Measurements from ENCODE around the gene FAM209B.

DNA sequence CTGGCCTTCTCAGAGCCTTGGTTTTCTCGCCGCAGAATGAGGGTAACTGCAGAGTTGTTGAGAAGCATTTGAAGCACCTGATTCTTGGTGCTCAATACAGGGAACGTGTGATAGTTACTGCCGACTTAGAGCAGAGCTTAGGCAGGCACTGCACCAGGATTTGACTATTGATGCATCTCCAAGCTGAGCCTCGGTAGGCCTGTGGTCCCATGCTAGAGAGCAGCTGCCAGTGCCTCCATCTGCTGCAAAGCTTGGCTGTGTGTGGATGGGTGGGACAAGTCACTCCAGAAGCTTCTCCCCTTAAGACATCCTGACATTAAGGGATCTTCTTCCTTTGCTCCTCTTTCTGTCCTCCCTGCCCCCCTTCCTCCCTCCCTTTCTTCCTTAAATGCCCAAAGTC, 40.9 kb downstream of the FAM209B start:
- TF ChIP-seq, protein P1, sequence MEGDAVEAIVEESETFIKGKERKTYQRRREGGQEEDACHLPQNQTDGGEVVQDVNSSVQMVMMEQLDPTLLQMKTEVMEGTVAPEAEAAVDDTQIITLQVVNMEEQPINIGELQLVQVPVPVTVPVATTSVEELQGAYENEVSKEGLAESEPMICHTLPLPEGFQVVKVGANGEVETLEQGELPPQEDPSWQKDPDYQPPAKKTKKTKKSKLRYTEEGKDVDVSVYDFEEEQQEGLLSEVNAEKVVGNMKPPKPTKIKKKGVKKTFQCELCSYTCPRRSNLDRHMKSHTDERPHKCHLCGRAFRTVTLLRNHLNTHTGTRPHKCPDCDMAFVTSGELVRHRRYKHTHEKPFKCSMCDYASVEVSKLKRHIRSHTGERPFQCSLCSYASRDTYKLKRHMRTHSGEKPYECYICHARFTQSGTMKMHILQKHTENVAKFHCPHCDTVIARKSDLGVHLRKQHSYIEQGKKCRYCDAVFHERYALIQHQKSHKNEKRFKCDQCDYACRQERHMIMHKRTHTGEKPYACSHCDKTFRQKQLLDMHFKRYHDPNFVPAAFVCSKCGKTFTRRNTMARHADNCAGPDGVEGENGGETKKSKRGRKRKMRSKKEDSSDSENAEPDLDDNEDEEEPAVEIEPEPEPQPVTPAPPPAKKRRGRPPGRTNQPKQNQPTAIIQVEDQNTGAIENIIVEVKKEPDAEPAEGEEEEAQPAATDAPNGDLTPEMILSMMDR (IDR thresholded peaks at IDR 0.05): no peak
- TF ChIP-seq POLR2A (IDR thresholded peaks at IDR 0.05): no peak

All from body of pancreas (tissue), 4 donors.